HepG2 (cell line): ENCODE data around the gene TBX10. TPM values are rescaled to one million over a fixed set of nuclear protein-coding genes. Genes with fewer than 3 reads are reported as not detected.

ENCODE experiments used
- BRCA1 ChIP-seq: sonication (generic); formaldehyde crosslinking; IDR thresholded peaks from 2 replicates; pipeline ENCODE4 v1.4.0; 2020; ENCODE audit warnings: missing genetic modification reagents
- CBFB ChIP-seq: sonication (generic); formaldehyde crosslinking; IDR thresholded peaks from 2 replicates; pipeline ENCODE4 v1.4.0; 2020; ENCODE audit warnings: missing genetic modification reagents
- DR1 ChIP-seq: sonication (generic); formaldehyde crosslinking; IDR thresholded peaks from 2 replicates; pipeline ENCODE4 v1.8.0; 2021; ENCODE audit warnings: mild to moderate bottlenecking, missing genetic modification reagents, inconsistent platforms
- ELF4 ChIP-seq: sonication (generic); formaldehyde crosslinking; IDR thresholded peaks from 2 replicates; pipeline ENCODE4 v1.5.0; 2020; ENCODE audit warnings: missing genetic modification reagents, mild to moderate bottlenecking, moderate library complexity, borderline replicate concordance
- FOXK1 ChIP-seq: sonication (generic); formaldehyde crosslinking; IDR thresholded peaks from 2 replicates; pipeline ENCODE4 v1.4.0; 2020; ENCODE audit warnings: low read depth, missing genetic modification reagents, borderline replicate concordance
- HDAC2 ChIP-seq: sonication (generic); formaldehyde crosslinking; IDR thresholded peaks from 2 replicates; pipeline ENCODE4 v1.4.0; 2020; ENCODE audit warnings: missing genetic modification reagents
- ISL2 ChIP-seq: sonication (generic); formaldehyde crosslinking; IDR thresholded peaks from 2 replicates; pipeline ENCODE4 v1.5.0; 2020; ENCODE audit warnings: missing genetic modification reagents
- KDM1A ChIP-seq: IDR thresholded peaks from 2 replicates; pipeline ENCODE4 v1.6.1; 2016; ENCODE audit warnings: missing compliant biosample characterization
- KDM5B ChIP-seq: sonication (generic); formaldehyde crosslinking; IDR thresholded peaks from 2 replicates; pipeline ENCODE4 v1.4.0; 2020; ENCODE audit warnings: missing genetic modification reagents, mild to moderate bottlenecking, borderline replicate concordance
- MXD4 ChIP-seq: IDR thresholded peaks from 2 replicates; pipeline ENCODE4 v1.6.1; 2016; ENCODE audit warnings: mild to moderate bottlenecking, missing biosample characterization, missing genetic modification reagents
- REL ChIP-seq: sonication (generic); formaldehyde crosslinking; conservative IDR thresholded peaks from 2 replicates; pipeline ENCODE4 v1.8.0; 2022; ENCODE audit warnings: mild to moderate bottlenecking, missing genetic modification reagents, moderate library complexity
- ZBTB21 ChIP-seq: sonication (generic); formaldehyde crosslinking; IDR thresholded peaks from 2 replicates; pipeline ENCODE4 v1.4.0; 2020; ENCODE audit warnings: missing genetic modification reagents
- ZNF101 ChIP-seq: sonication (generic); formaldehyde crosslinking; IDR thresholded peaks from 2 replicates; pipeline ENCODE4 v1.4.0; 2020; ENCODE audit warnings: mild to moderate bottlenecking, low read depth, missing genetic modification reagents, borderline replicate concordance
- ZNF124 ChIP-seq: sonication (generic); formaldehyde crosslinking; IDR thresholded peaks from 2 replicates; pipeline ENCODE4 v1.4.0; 2020; ENCODE audit warnings: missing genetic modification reagents
- ZNF230 ChIP-seq: sonication (generic); formaldehyde crosslinking; IDR thresholded peaks from 2 replicates; pipeline ENCODE4 v1.4.0; 2020; ENCODE audit warnings: mild to moderate bottlenecking, missing genetic modification reagents
- ZNF326 ChIP-seq: sonication (generic); formaldehyde crosslinking; IDR thresholded peaks from 2 replicates; pipeline ENCODE4 v1.4.0; 2020; ENCODE audit warnings: missing genetic modification reagents, borderline replicate concordance
- ZNF430 ChIP-seq: sonication (generic); formaldehyde crosslinking; IDR thresholded peaks from 2 replicates; pipeline ENCODE4 v1.9.0; 2021; ENCODE audit warnings: mild to moderate bottlenecking, missing genetic modification reagents
- ZNF558 ChIP-seq: sonication (generic); formaldehyde crosslinking; IDR thresholded peaks from 2 replicates; pipeline ENCODE4 v1.9.0; 2022; ENCODE audit warnings: mild to moderate bottlenecking, missing genetic modification reagents, borderline replicate concordance
- ZNF564 ChIP-seq: sonication (generic); formaldehyde crosslinking; IDR thresholded peaks from 2 replicates; pipeline ENCODE4 v1.8.1; 2023; ENCODE audit warnings: mild to moderate bottlenecking, missing genetic modification reagents
- ZNF660 ChIP-seq: sonication (generic); formaldehyde crosslinking; IDR thresholded peaks from 2 replicates; pipeline ENCODE4 v1.5.1; 2020; ENCODE audit warnings: mild to moderate bottlenecking, low read depth, missing genetic modification reagents, borderline replicate concordance
- ZNF75D ChIP-seq: sonication (generic); formaldehyde crosslinking; IDR thresholded peaks from 2 replicates; pipeline ENCODE4 v1.8.1; 2023; ENCODE audit warnings: missing genetic modification reagents, mild to moderate bottlenecking, borderline replicate concordance
- ZNF790 ChIP-seq: sonication (generic); formaldehyde crosslinking; IDR thresholded peaks from 2 replicates; pipeline ENCODE4 v1.8.0; 2022; ENCODE audit warnings: missing genetic modification reagents, mild to moderate bottlenecking, borderline replicate concordance
- polyA plus RNA-seq, 8 experiments: library from polyadenylated mRNA; depleted of rRNA in 3 of 8; stranded (reverse) in 7 of 8; unstranded in 1 of 8; fragments of >200 nt; fragmentation: Illumina TruSeq in 4 of 8; extraction: Trizol in 4 of 8; gene quantifications; 2 replicates each; pipeline versions ENCODE4 v1.2.1 to v1.2.3, GENCODE V29; 2011 to 2016; ENCODE audit warnings: low read depth in 4 of 8, missing spikeins in 1 of 8, mixed read lengths in 1 of 8; ENCODE audit not compliant: insufficient read depth in 1 of 8
- total RNA-seq, 5 experiments: library from RNA; depleted of rRNA; stranded (reverse); fragments of >200 nt; fragmentation: Illumina TruSeq; extraction: Trizol; gene quantifications; 2 replicates each; pipeline ENCODE4 v1.2.3, GENCODE V29; 2016; ENCODE audit warnings: low read depth in 1 of 5
- TF ChIP-seq, protein P1 (sequence below): sonication (generic); formaldehyde crosslinking; IDR thresholded peaks from 2 replicates; pipeline ENCODE4 v1.8.0; 2022; ENCODE audit warnings: missing genetic modification reagents, mild to moderate bottlenecking, borderline replicate concordance
- TF ChIP-seq, protein P2 (sequence below): sonication (generic); formaldehyde crosslinking; IDR thresholded peaks from 2 replicates; pipeline ENCODE4 v1.4.0; 2020; ENCODE audit warnings: mild to moderate bottlenecking, missing genetic modification reagents
- TF ChIP-seq, protein P3 (sequence below): sonication (generic); formaldehyde crosslinking; IDR thresholded peaks from 2 replicates; pipeline ENCODE4 v1.4.0; 2020; ENCODE audit warnings: missing genetic modification reagents
- TF ChIP-seq, protein P4 (sequence below): fragments of 450-650 bp; IDR thresholded peaks from 2 replicates; pipeline ENCODE4 v1.6.1; 2017; ENCODE audit warnings: mild to moderate bottlenecking

Gene TBX10
- total and polyA plus RNA-seq, 2 of the 13 experiments (the other 11 are each of a cell fraction or from before 2014, with no cell fraction given) = 0.27 to 1.7 TPM

DNA sequence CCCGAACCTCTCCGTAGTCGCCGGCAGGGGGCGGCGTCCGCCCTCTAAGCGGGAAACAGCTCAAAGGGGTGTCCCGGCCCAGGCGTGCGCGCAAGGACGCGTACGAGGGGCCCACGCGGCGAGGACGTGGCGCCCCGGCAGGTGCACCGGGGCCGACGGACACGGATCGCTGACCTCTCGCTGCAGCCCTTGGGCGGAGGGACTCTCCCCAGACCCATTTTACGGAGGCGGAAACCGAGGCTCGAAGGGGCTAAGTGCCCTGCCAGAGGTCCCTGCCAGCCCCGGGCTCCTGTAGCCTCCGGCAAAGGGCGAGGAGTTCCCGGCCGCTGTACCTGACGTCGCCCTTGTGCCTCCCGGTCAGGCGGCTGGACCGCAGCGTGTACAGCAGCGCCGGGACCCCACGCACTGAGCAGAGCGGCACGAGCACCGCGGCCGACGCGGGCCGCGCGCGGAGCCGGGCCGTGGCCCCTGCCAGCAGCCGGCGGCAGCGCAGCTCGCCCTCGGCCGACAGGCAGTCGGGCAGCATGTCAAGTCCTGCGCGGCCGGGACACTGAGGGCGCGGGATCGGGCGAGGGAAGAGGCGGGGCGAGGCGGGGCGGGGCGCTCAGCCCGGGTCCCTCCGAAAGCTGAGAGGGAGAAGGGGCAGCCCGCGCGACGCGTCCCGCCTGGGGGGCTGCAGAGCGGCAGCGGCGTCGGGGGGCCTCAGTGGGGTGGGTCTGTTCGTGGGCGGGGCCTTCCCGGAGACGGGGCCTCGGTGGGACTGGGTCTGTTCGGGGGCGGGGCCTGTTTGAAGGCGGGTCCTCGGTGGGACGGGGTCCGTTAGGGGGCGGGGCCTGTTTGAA, 10.0 kb downstream of the TBX10 start, which contains the start of gene NUDT8 (continued):
- TF ChIP-seq, protein P1, sequence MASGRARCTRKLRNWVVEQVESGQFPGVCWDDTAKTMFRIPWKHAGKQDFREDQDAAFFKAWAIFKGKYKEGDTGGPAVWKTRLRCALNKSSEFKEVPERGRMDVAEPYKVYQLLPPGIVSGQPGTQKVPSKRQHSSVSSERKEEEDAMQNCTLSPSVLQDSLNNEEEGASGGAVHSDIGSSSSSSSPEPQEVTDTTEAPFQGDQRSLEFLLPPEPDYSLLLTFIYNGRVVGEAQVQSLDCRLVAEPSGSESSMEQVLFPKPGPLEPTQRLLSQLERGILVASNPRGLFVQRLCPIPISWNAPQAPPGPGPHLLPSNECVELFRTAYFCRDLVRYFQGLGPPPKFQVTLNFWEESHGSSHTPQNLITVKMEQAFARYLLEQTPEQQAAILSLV (CRISPR knock-in tag) = peak; percentile 58; the same call in 1 of the 2 replicates
- no peak for TF ChIP-seq ZNF790
- no peak for TF ChIP-seq ZNF101 (CRISPR knock-in tag)
- TF ChIP-seq ZNF124 = peak; percentile 47
- peak; percentile 67; the same call in 1 of the 2 replicates for TF ChIP-seq MXD4
- 0 out of 2 replicates have a peak, but pooled peaks have one; percentile 24 for TF ChIP-seq FOXK1
- TF ChIP-seq KDM1A = no peak
- no peak; the same call in 1 of the 2 replicates for TF ChIP-seq ZNF558 (CRISPR knock-in tag)
- TF ChIP-seq DR1 (CRISPR knock-in tag) = no peak; the same call in 1 of the 2 replicates
- TF ChIP-seq ELF4 = no peak
- peak; percentile 88 for TF ChIP-seq KDM5B (CRISPR knock-in tag)
- peak; percentile 48 for TF ChIP-seq ZNF564 (CRISPR knock-in tag)
- TF ChIP-seq ZBTB21 = 0 out of 2 replicates have a peak, but pooled peaks have one; percentile 31
- 0 out of 2 replicates have a peak, but pooled peaks have one; percentile 38 for TF ChIP-seq BRCA1 (CRISPR knock-in tag)
- TF ChIP-seq, protein P2, sequence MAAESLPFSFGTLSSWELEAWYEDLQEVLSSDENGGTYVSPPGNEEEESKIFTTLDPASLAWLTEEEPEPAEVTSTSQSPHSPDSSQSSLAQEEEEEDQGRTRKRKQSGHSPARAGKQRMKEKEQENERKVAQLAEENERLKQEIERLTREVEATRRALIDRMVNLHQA (CRISPR knock-in tag) = no peak
- peak; percentile 95 for TF ChIP-seq ZNF230 (CRISPR knock-in tag)
- peak; percentile 56; the same call in 1 of the 2 replicates for TF ChIP-seq ZNF430 (CRISPR knock-in tag)
- no peak for TF ChIP-seq ZNF326
- TF ChIP-seq, protein P3, sequence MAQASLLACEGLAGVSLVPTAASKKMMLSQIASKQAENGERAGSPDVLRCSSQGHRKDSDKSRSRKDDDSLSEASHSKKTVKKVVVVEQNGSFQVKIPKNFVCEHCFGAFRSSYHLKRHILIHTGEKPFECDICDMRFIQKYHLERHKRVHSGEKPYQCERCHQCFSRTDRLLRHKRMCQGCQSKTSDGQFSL (CRISPR knock-in tag) = no peak
- TF ChIP-seq, protein P4, sequence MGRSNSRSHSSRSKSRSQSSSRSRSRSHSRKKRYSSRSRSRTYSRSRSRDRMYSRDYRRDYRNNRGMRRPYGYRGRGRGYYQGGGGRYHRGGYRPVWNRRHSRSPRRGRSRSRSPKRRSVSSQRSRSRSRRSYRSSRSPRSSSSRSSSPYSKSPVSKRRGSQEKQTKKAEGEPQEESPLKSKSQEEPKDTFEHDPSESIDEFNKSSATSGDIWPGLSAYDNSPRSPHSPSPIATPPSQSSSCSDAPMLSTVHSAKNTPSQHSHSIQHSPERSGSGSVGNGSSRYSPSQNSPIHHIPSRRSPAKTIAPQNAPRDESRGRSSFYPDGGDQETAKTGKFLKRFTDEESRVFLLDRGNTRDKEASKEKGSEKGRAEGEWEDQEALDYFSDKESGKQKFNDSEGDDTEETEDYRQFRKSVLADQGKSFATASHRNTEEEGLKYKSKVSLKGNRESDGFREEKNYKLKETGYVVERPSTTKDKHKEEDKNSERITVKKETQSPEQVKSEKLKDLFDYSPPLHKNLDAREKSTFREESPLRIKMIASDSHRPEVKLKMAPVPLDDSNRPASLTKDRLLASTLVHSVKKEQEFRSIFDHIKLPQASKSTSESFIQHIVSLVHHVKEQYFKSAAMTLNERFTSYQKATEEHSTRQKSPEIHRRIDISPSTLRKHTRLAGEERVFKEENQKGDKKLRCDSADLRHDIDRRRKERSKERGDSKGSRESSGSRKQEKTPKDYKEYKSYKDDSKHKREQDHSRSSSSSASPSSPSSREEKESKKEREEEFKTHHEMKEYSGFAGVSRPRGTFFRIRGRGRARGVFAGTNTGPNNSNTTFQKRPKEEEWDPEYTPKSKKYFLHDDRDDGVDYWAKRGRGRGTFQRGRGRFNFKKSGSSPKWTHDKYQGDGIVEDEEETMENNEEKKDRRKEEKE = no peak
- TF ChIP-seq HDAC2 = peak; percentile 80
- no peak for TF ChIP-seq ZNF75D
- peak; percentile 38; the same call in 1 of the 2 replicates for TF ChIP-seq CBFB (CRISPR knock-in tag)
- TF ChIP-seq ISL2 (CRISPR knock-in tag) = no peak
- peak; percentile 77; the same call in 1 of the 2 replicates for TF ChIP-seq REL (CRISPR knock-in tag)
- no peak for TF ChIP-seq ZNF660 (CRISPR knock-in tag)
